K562 (cell line): ENCODE results near the gene TMED10. TPM values are rescaled to one million over a fixed set of nuclear protein-coding genes. Genes with fewer than 3 reads are reported as not detected.

Experiments used
- ATAC-seq: fragments of 200-7000 bp; cut with Tn5 transposase; 3 replicates; pipeline ENCODE4 v1.9.1; 2020; ENCODE audit warnings: moderate library complexity
- BruUV-seq: library from RNA; stranded (reverse); fragments of 400-500 nt; replicated peaks from 2 replicates; lab custom pipeline; 2021; lab: Mats Ljungman, UMichigan
- CTCF ChIA-PET: fragments of 300-600 bp; formaldehyde crosslinking; extraction: SDS; loops from one replicate; lab custom pipeline; 2021; ENCODE audit warnings: low intra/inter-chr PET ratio; lab: Yijun Ruan, JAX
- POLR2A ChIA-PET: fragments of 300-600, 350-650 bp; sonication (Branson Sonifier 250); formaldehyde crosslinking; extraction: SDS; loops from one replicate; lab custom pipeline; 2021; ENCODE audit warnings: antibody characterized with exemption, inconsistent platforms; lab: Yijun Ruan, JAX
- DNase-seq, 4 experiments: peaks; one replicate each; pipeline versions ENCODE4 v3.0.0 to v3.0.0-alpha.2; 2011 to 2018; ENCODE audit warnings: low spot score in 3 of 4, mixed read lengths in 3 of 4; ENCODE audit errors: extremely low read depth in 1 of 4
- FAIRE-seq: peaks from 2 replicates; lab custom pipeline; 2011; peaks lifted over from hg19 to GRCh38; lab: Jason Lieb, UNC
- H2AFZ ChIP-seq: 2 replicates; pipeline ENCODE4 v1.6.0; 2011; ENCODE audit warnings: low read depth, low read length, control low read depth, inconsistent platforms
- H3K27ac ChIP-seq: fragments of 200-600 bp; 3 replicates; pipeline ENCODE4 v1.8.0; 2011; ENCODE audit warnings: low read depth, mild to moderate bottlenecking, control low read depth, inconsistent platforms, low read length, moderate library complexity, mixed read lengths; ENCODE audit errors: extremely low read depth
- H3K27me3 ChIP-seq, 2 experiments: fragments of 300-600 bp in 1 of 2; 2 replicates in 1 of 2; 3 replicates in 1 of 2; pipeline versions ENCODE4 v1.6.0 to v1.8.0; 2011; ENCODE audit warnings: inconsistent platforms in 2 of 2, low read length in 2 of 2, mild to moderate bottlenecking in 1 of 2, mixed read lengths in 1 of 2, moderate library complexity in 1 of 2; ENCODE audit not compliant: control insufficient read depth in 2 of 2, insufficient read depth in 2 of 2
- H3K36me3 ChIP-seq: fragments of 300-600 bp; 3 replicates; pipeline ENCODE4 v1.8.0; 2011; ENCODE audit warnings: mild to moderate bottlenecking, low read length, inconsistent platforms; ENCODE audit not compliant: control insufficient read depth, insufficient read depth
- H3K4me1 ChIP-seq, 2 experiments: fragments of 200-600 bp in 1 of 2; replicated peaks in 1 of 2; 2 replicates in 1 of 2; 3 replicates in 1 of 2; pipeline versions ENCODE4 v1.5.1 to v1.8.0; 2011; ENCODE audit warnings: inconsistent platforms in 2 of 2, low read length in 2 of 2, mild to moderate bottlenecking in 1 of 2, mixed read lengths in 1 of 2, moderate library complexity in 1 of 2; ENCODE audit not compliant: control insufficient read depth in 2 of 2, insufficient read depth in 2 of 2
- H3K4me2 ChIP-seq: 2 replicates; pipeline ENCODE4 v1.6.1; 2011; ENCODE audit warnings: low read length, control low read depth, inconsistent platforms, mixed read lengths; ENCODE audit not compliant: insufficient read depth
- H3K4me3 ChIP-seq: fragments of 200-600 bp; sonication (generic), shearing (Covaris generic); 2 replicates; pipeline ENCODE4 v1.5.1; 2016; ENCODE audit warnings: control low read depth, inconsistent platforms
- H3K79me2 ChIP-seq: fragments of 200-600 bp; 3 replicates; pipeline ENCODE4 v1.8.0; 2011; ENCODE audit warnings: low read length, inconsistent platforms; ENCODE audit not compliant: control insufficient read depth, insufficient read depth
- H3K9ac ChIP-seq, 2 experiments: 2 replicates each; pipeline versions ENCODE4 v1.6.0 to v1.6.1; 2011; ENCODE audit warnings: low read depth in 2 of 2, low read length in 2 of 2, control low read depth in 1 of 2, inconsistent platforms in 1 of 2, mild to moderate bottlenecking in 1 of 2, mixed read lengths in 1 of 2; ENCODE audit not compliant: insufficient read depth in 1 of 2
- H3K9me1 ChIP-seq: one replicate; pipeline ENCODE4 v1.6.0; 2011; ENCODE audit warnings: inconsistent platforms, mild to moderate bottlenecking, low read length, moderate library complexity; ENCODE audit not compliant: control insufficient read depth, insufficient read depth
- H3K9me3 ChIP-seq: replicated peaks from 2 replicates; pipeline ENCODE4 v1.5.1; 2011; ENCODE audit warnings: low read depth, low read length, inconsistent platforms; ENCODE audit not compliant: control insufficient read depth, insufficient read depth
- H4K20me1 ChIP-seq: replicated peaks from 2 replicates; pipeline ENCODE4 v1.6.1; 2011; ENCODE audit warnings: low read length, inconsistent platforms, mixed read lengths; ENCODE audit not compliant: control insufficient read depth, insufficient read depth
- ARID3A ChIP-seq: IDR thresholded peaks from 2 replicates; pipeline ENCODE4 v1.6.1; 2012; ENCODE audit warnings: low read depth, low read length, improper control_type of control experiment, borderline replicate concordance
- CCAR2 ChIP-seq: fragments of 200-400 bp; formaldehyde crosslinking; IDR thresholded peaks from 2 replicates; pipeline ENCODE4 v1.6.1; 2017; ENCODE audit warnings: mild to moderate bottlenecking, low read depth, low read length
- CEBPB ChIP-seq: fragments of 450-650 bp; IDR thresholded peaks from 2 replicates; pipeline ENCODE4 v1.6.1; 2016; ENCODE audit warnings: missing genetic modification characterization, missing compliant biosample characterization
- HNRNPUL1 ChIP-seq: fragments of 200-400 bp; formaldehyde crosslinking; IDR thresholded peaks from 2 replicates; pipeline ENCODE4 v1.6.1; 2017; ENCODE audit warnings: low read length
- SIX5 ChIP-seq, 2 experiments: IDR thresholded peaks; 2 replicates each; pipeline ENCODE4 v1.6.1; 2011; ENCODE audit warnings: low read length in 2 of 2, borderline replicate concordance in 1 of 2, low read depth in 1 of 2, mild to moderate bottlenecking in 1 of 2, moderate library complexity in 1 of 2; ENCODE audit not compliant: insufficient read depth in 1 of 2
- ZNF282 ChIP-seq: sonication (generic); formaldehyde crosslinking; IDR thresholded peaks from 2 replicates; pipeline ENCODE4 v1.8.1; 2023; ENCODE audit warnings: missing genetic modification reagents
- ZNF780A ChIP-seq: fragments of 250-450 bp; sonication (Bioruptor Pico); IDR thresholded peaks from 2 replicates; pipeline ENCODE4 v1.5.0; 2021; ENCODE audit warnings: mild to moderate bottlenecking
- WGBS: fragments of 100-300 bp; shearing (Covaris generic); methylation state at CpG from one replicate; pipeline ENCODE4 v1.1.6; 2016; ENCODE audit warnings: low coverage, mixed read lengths; ENCODE audit not compliant: insufficient coverage; ENCODE audit errors: missing lambda C conversion rate; 5-methylcytosine and 5-hydroxymethylcytosine counted together
- in situ Hi-C: fragments of 300-500 bp; cut with MboI; formaldehyde crosslinking; loops from 4 replicates; pipeline ENCODE4 v1.15.0; 2018; ENCODE audit warnings: inconsistent platforms, mixed read lengths
- intact Hi-C: fragments of 100-400 bp; cut with micrococcal nuclease; formaldehyde crosslinking; loops from 2 replicates; pipeline ENCODE4 v1.14.2; 2022
- polyA plus RNA-seq, 8 experiments: library from polyadenylated mRNA; depleted of rRNA in 4 of 8; stranded (reverse) in 5 of 8; unstranded in 3 of 8; fragments of >200 nt; fragmentation: Nextera tagmentation in 2 of 8; fragmentation: Illumina TruSeq in 1 of 8; extraction: Ambion mirVana in 2 of 8; extraction: Trizol in 1 of 8; gene quantifications; 2 replicates each; pipeline versions ENCODE4 v1.2.1 to v1.2.3, GENCODE V29; 2011 to 2014; ENCODE audit warnings: inconsistent platforms in 1 of 8, missing spikeins in 1 of 8
- total RNA-seq, 7 experiments: library from RNA; depleted of rRNA in 6 of 7; stranded (reverse); fragments of >200 nt in 6 of 7; fragmentation: Illumina TruSeq in 2 of 7; extraction: Trizol in 2 of 7; gene quantifications; 2 replicates each; pipeline versions ENCODE4 v1.2.1 to v1.2.3, GENCODE V29; 2011 to 2021; ENCODE audit warnings: low replicate concordance in 1 of 7
- TF ChIP-seq, protein P1 (sequence below), 2 experiments: fragments of 450-650 bp; formaldehyde crosslinking in 1 of 2; IDR thresholded peaks; 2 replicates each; pipeline versions ENCODE4 v1.4.0 to v1.6.1; 2014 to 2020; ENCODE audit warnings: mild to moderate bottlenecking in 2 of 2, borderline replicate concordance in 1 of 2, low read depth in 1 of 2

Gene TMED10
- total and polyA plus RNA-seq, 9 of the 15 experiments (the other 6 are each of a cell fraction or from before 2014, with no cell fraction given): 62.2 to 233 (median 124) TPM

DNA sequence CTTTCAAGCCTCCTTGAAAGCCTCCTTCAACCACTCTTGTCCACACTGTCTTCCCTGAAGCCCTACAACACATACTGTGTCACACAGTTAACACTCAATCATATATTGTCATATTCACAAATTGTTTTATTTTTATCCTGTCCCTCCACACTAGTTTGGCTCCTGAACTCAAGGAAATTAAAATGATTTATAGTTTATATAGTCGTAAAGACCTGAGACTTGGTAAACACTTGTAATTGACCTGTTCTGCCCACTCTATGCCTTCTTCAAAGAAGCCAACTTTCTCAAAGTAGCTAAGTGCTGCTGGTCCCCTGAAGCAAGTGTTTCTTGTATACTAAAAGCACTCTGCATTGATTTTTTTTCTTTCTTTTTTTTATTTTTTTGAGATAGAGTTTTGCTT is 33.9 kb downstream of the TMED10 start:
- TF ChIP-seq SIX5 (IDR thresholded peaks at IDR 0.05; ENCODE audit: borderline replicate concordance in 1 of 2, insufficient read depth in 1 of 2, low read depth in 1 of 2, low read length in 2 of 2) (no peak), CCAR2 (no peak), HNRNPUL1 (no peak), ARID3A (no peak), ZNF282 (no peak), CEBPB (tag) (no peak), ZNF780A (CRISPR knock-in tag) (no peak)
- TF ChIP-seq, protein P1, sequence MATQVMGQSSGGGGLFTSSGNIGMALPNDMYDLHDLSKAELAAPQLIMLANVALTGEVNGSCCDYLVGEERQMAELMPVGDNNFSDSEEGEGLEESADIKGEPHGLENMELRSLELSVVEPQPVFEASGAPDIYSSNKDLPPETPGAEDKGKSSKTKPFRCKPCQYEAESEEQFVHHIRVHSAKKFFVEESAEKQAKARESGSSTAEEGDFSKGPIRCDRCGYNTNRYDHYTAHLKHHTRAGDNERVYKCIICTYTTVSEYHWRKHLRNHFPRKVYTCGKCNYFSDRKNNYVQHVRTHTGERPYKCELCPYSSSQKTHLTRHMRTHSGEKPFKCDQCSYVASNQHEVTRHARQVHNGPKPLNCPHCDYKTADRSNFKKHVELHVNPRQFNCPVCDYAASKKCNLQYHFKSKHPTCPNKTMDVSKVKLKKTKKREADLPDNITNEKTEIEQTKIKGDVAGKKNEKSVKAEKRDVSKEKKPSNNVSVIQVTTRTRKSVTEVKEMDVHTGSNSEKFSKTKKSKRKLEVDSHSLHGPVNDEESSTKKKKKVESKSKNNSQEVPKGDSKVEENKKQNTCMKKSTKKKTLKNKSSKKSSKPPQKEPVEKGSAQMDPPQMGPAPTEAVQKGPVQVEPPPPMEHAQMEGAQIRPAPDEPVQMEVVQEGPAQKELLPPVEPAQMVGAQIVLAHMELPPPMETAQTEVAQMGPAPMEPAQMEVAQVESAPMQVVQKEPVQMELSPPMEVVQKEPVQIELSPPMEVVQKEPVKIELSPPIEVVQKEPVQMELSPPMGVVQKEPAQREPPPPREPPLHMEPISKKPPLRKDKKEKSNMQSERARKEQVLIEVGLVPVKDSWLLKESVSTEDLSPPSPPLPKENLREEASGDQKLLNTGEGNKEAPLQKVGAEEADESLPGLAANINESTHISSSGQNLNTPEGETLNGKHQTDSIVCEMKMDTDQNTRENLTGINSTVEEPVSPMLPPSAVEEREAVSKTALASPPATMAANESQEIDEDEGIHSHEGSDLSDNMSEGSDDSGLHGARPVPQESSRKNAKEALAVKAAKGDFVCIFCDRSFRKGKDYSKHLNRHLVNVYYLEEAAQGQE (IDR thresholded peaks at IDR 0.05; ENCODE audit: borderline replicate concordance): no peak
- TF ChIP-seq, protein P1 (CRISPR knock-in tag; IDR thresholded peaks at IDR 0.05; ENCODE audit: low read depth): no peak
- intact Hi-C loops: no loop called here
- no peak overlapping the region for H3K4me2 ChIP-seq
- H3K4me1 ChIP-seq: no peaks in the 10 kb centered on the region
- H3K79me2 ChIP-seq: peaks cover 11% of the 10 kb centered on the region; the same call in 2 of the 3 replicates
- ChIA-PET POLR2A (no interaction called here), CTCF (interaction anchor here (1.2 kb wide), 1 partner anchor 154 kb away, joined by 7 read pairs; no protein-coding TSS in a partner anchor)
- H3K27ac ChIP-seq: no peak overlapping the region
- H4K20me1 ChIP-seq: no peaks in the 10 kb centered on the region
- 42% methylated on average over 1 of the region's 1 CpG for WGBS
- H3K9me3 ChIP-seq: no peaks in the 10 kb centered on the region
- H3K9ac ChIP-seq: no peak overlapping the region
- no peaks in the 10 kb centered on the region for H3K27me3 ChIP-seq
- ATAC-seq (no peak), FAIRE-seq (no peak), DNase-seq (no peak)
- BruUV-seq: no TSS peak
- in situ Hi-C loops: loop anchor here (10.0 to 25.0 kb wide), 2 partner anchors 342 to 520 kb away; partner anchors contain the start of genes ERG28 and TTLL5
- H3K9me1 ChIP-seq: no peaks in the 10 kb centered on the region
- peaks cover 38% of the 10 kb centered on the region for H3K36me3 ChIP-seq
- H3K4me3 ChIP-seq: no peak overlapping the region
- H2AFZ ChIP-seq: no peak overlapping the region
